HCT116 (cell line): ENCODE measurements around the gene TPST1. TPM values are rescaled to one million over a fixed set of nuclear protein-coding genes. Genes with fewer than 3 reads are reported as not detected.

Source experiments
- ATAC-seq: fragments of 200-7000 bp; cut with Tn5 transposase; 2 replicates; pipeline ENCODE4 v1.9.1; 2020; ENCODE audit warnings: mild to moderate bottlenecking, moderate library complexity
- BruUV-seq: library from RNA; stranded (reverse); fragments of 400-500 nt; replicated peaks from 2 replicates; lab custom pipeline; 2021; lab: Mats Ljungman, UMichigan
- CTCF ChIA-PET: fragments of 300-600 bp; sonication (Branson Sonifier 250); formaldehyde crosslinking; loops from one replicate; lab custom pipeline; 2021; ENCODE audit warnings: antibody characterized with exemption; lab: Charles Lee
- POLR2A ChIA-PET: fragments of 300-600, 350-600 bp; sonication (Branson Sonifier 250); formaldehyde crosslinking; loops from one replicate; lab custom pipeline; 2021; ENCODE audit warnings: antibody characterized with exemption; lab: Charles Lee
- RAD21 ChIA-PET, 2 experiments: fragments of 300-600 bp; sonication (Branson Sonifier 250); formaldehyde crosslinking; loops; one replicate each; lab custom pipeline; 2023; ENCODE audit warnings: low total read pairs in 2 of 2; ENCODE audit not compliant: uncharacterized antibody in 2 of 2, unreplicated experiment in 2 of 2, low non-redundant PET in 1 of 2; lab: Charles Lee
- DNase-seq: peaks from one replicate; pipeline ENCODE4 v3.0.0-alpha.2; 2010; ENCODE audit warnings: low read depth, low spot score
- H2AFZ ChIP-seq: fragments of 200-600 bp; shearing (Covaris generic), sonication (generic); 2 replicates; pipeline ENCODE4 v1.6.1; 2017; ENCODE audit warnings: low read depth, mixed run types, mixed read lengths, antibody characterized with exemption, low read length; ENCODE audit not compliant: poor library complexity, severe bottlenecking
- H3K27ac ChIP-seq: 2 replicates; pipeline ENCODE4 v1.5.1; 2012; ENCODE audit warnings: low read depth, low read length
- H3K27me3 ChIP-seq: fragments of 200-600 bp; sonication (generic); 2 replicates; pipeline ENCODE4 v1.6.1; 2016; ENCODE audit warnings: mixed run types, low read length, mixed read lengths; ENCODE audit not compliant: insufficient read depth
- H3K36me3 ChIP-seq, 2 experiments: fragments of 200-500 bp in 1 of 2; fragments of 200-600 bp in 1 of 2; sonication (Bioruptor generic) in 1 of 2; sonication (generic) in 1 of 2; 2 replicates each; pipeline versions ENCODE4 v1.5.1 to v1.6.1; 2014 to 2016; ENCODE audit warnings: low read length in 2 of 2, inconsistent platforms in 1 of 2, mixed read lengths in 1 of 2, mixed run types in 1 of 2; ENCODE audit not compliant: insufficient read depth in 2 of 2, control insufficient read depth in 1 of 2
- H3K4me1 ChIP-seq, 2 experiments: fragments of 200-600 bp in 1 of 2; sonication (generic) in 1 of 2; 2 replicates each; pipeline versions ENCODE4 v1.5.1 to v1.6.1; 2012 to 2017; ENCODE audit warnings: low read length in 2 of 2, inconsistent platforms in 1 of 2, mild to moderate bottlenecking in 1 of 2, mixed read lengths in 1 of 2, mixed run types in 1 of 2, moderate library complexity in 1 of 2; ENCODE audit not compliant: insufficient read depth in 2 of 2, control insufficient read depth in 1 of 2
- H3K4me2 ChIP-seq: fragments of 200-600 bp; sonication (generic); 2 replicates; pipeline ENCODE4 v1.6.1; 2017; ENCODE audit warnings: mixed run types, low read length, mixed read lengths
- H3K4me3 ChIP-seq, 2 experiments: fragments of 200-600 bp in 1 of 2; sonication (generic) in 1 of 2; replicated peaks in 1 of 2; 2 replicates each; pipeline ENCODE4 v1.5.1; 2011 to 2016; ENCODE audit warnings: low read length in 2 of 2, control low read depth in 1 of 2, low read depth in 1 of 2, mild to moderate bottlenecking in 1 of 2, mixed read lengths in 1 of 2, mixed run types in 1 of 2
- H3K79me2 ChIP-seq: fragments of 200-600 bp; sonication (generic); 2 replicates; pipeline ENCODE4 v1.6.1; 2017; ENCODE audit warnings: mild to moderate bottlenecking, mixed run types, low read length, moderate library complexity, mixed read lengths; ENCODE audit not compliant: insufficient read depth
- H3K9ac ChIP-seq: fragments of 200-600 bp; sonication (generic); 2 replicates; pipeline ENCODE4 v1.6.1; 2016; ENCODE audit warnings: low read length, mixed read lengths
- H3K9me2 ChIP-seq: fragments of 200-600 bp; sonication (generic), shearing (Covaris generic); 2 replicates; pipeline ENCODE4 v1.6.1; 2017; ENCODE audit warnings: mixed run types, mild to moderate bottlenecking, moderate library complexity; ENCODE audit not compliant: insufficient read depth
- H3K9me3 ChIP-seq, 2 experiments: fragments of 200-500 bp in 1 of 2; fragments of 200-600 bp in 1 of 2; sonication (Bioruptor generic) in 1 of 2; sonication (generic) in 1 of 2; 2 replicates each; pipeline ENCODE4 v1.6.1; 2014 to 2017; ENCODE audit warnings: low read length in 2 of 2, mixed read lengths in 2 of 2, inconsistent platforms in 1 of 2, low read depth in 1 of 2, mild to moderate bottlenecking in 1 of 2, mixed run types in 1 of 2, moderate library complexity in 1 of 2; ENCODE audit not compliant: control insufficient read depth in 1 of 2, insufficient read depth in 1 of 2
- H4K20me1 ChIP-seq: fragments of 200-600 bp; sonication (generic), shearing (Covaris generic); 2 replicates; pipeline ENCODE4 v1.6.1; 2017; ENCODE audit warnings: mixed run types, mild to moderate bottlenecking, moderate library complexity; ENCODE audit not compliant: insufficient read depth
- CBX3 ChIP-seq: IDR thresholded peaks from 2 replicates; pipeline ENCODE4 v1.6.1; 2012; ENCODE audit warnings: low read depth
- CEBPB ChIP-seq: IDR thresholded peaks from 2 replicates; pipeline ENCODE4 v1.6.1; 2012; ENCODE audit warnings: low read depth
- EZH2 ChIP-seq: fragments of 200-600 bp; sonication (generic); IDR thresholded peaks from 2 replicates; pipeline ENCODE4 v1.6.1; 2017; ENCODE audit warnings: antibody characterized with exemption, mixed run types
- MAX ChIP-seq: IDR thresholded peaks from 2 replicates; pipeline ENCODE4 v1.6.1; 2012
- RAD21 ChIP-seq: IDR thresholded peaks from 2 replicates; pipeline ENCODE4 v1.6.1; 2012; ENCODE audit warnings: low read depth, mild to moderate bottlenecking
- SP1 ChIP-seq: IDR thresholded peaks from 2 replicates; pipeline ENCODE4 v1.6.1; 2012; ENCODE audit warnings: low read depth
- SRF ChIP-seq: IDR thresholded peaks from 2 replicates; pipeline ENCODE4 v1.6.1; 2012; ENCODE audit warnings: low read depth
- ZBTB33 ChIP-seq: IDR thresholded peaks from 2 replicates; pipeline ENCODE4 v1.6.1; 2011; ENCODE audit warnings: mild to moderate bottlenecking, low read length, moderate library complexity; ENCODE audit not compliant: insufficient replicate concordance; ENCODE audit errors: extremely low read depth
- intact Hi-C: fragments of 100-400 bp; cut with micrococcal nuclease; formaldehyde crosslinking; loops from 2 replicates; pipeline ENCODE4 v1.10.0; 2022
- total RNA-seq: library from RNA; stranded (reverse); gene quantifications from one replicate; pipeline ENCODE4 v1.2.1, GENCODE V29; 2021; ENCODE audit not compliant: unreplicated experiment

Gene TPST1
- total RNA-seq, 1 experiment from 2014 or later, result 11.4 TPM

GRCh38 chr7:66183700-66184099 lies 21.4 kb upstream of the TPST1 start:
- H3K4me1 ChIP-seq, result no peaks in the 10 kb centered on the region
- H3K9ac ChIP-seq, result no peak overlapping the region
- no peak overlapping the region for H3K4me2 ChIP-seq
- H3K4me3 ChIP-seq, result no peak overlapping the region
- RAD21 ChIA-PET, result no interaction called here
- CTCF ChIA-PET, result no interaction called here
- POLR2A ChIA-PET, result no interaction called here
- no peaks in the 10 kb centered on the region for H3K9me2 ChIP-seq
- no peak for TF ChIP-seq CEBPB
- H3K79me2 ChIP-seq, result no peaks in the 10 kb centered on the region
- intact Hi-C loops, result no loop called here
- ATAC-seq (no peak), DNase-seq (no peak)
- BruUV-seq, result no TSS peak
- H3K9me3 ChIP-seq, result no peaks in the 10 kb centered on the region
- H3K27me3 ChIP-seq, result no peaks in the 10 kb centered on the region
- H2AFZ ChIP-seq, result no peak overlapping the region
- H3K27ac ChIP-seq, result no peak overlapping the region
- H4K20me1 ChIP-seq, result no peaks in the 10 kb centered on the region
- H3K36me3 ChIP-seq, result no peaks in the 10 kb centered on the region

- no peak for TF ChIP-seq CBX3
- TF ChIP-seq, all 23 proteins: peak for 0
- DNase-seq (no peak), ATAC-seq (no peak)
- CTCF ChIA-PET, result no interaction called here
- intact Hi-C loops, result no loop called here
- H2AFZ ChIP-seq, result no peak overlapping the region
- RAD21 ChIA-PET, result no interaction called here
- H3K9me3 ChIP-seq, result no peaks in the 10 kb centered on the region
- H3K36me3 ChIP-seq, result no peaks in the 10 kb centered on the region
- H3K4me3 ChIP-seq, result no peak overlapping the region
- H3K4me2 ChIP-seq, result no peak overlapping the region
- BruUV-seq, result no TSS peak
- H4K20me1 ChIP-seq, result no peaks in the 10 kb centered on the region
- H3K79me2 ChIP-seq, result no peaks in the 10 kb centered on the region
- H3K27me3 ChIP-seq, result no peaks in the 10 kb centered on the region
- H3K4me1 ChIP-seq, result no peaks in the 10 kb centered on the region
- no peak overlapping the region for H3K27ac ChIP-seq
- POLR2A ChIA-PET, result no interaction called here
- H3K9me2 ChIP-seq, result no peaks in the 10 kb centered on the region
- no peak overlapping the region for H3K9ac ChIP-seq
These were observed 19.4 kb upstream of the TPST1 start for GRCh38 chr7:66185680-66186187.

- H3K79me2 ChIP-seq, result no peaks in the 10 kb centered on the region
- no peak overlapping the region for H3K4me3 ChIP-seq
- POLR2A ChIA-PET, result no interaction called here
- H3K9ac ChIP-seq, result no peak overlapping the region
- no peaks in the 10 kb centered on the region for H3K36me3 ChIP-seq
- no peaks in the 10 kb centered on the region for H3K9me3 ChIP-seq
- ATAC-seq (no peak), DNase-seq (no peak)
- intact Hi-C loops, result no loop called here
- H2AFZ ChIP-seq, result no peak overlapping the region
- H4K20me1 ChIP-seq, result no peaks in the 10 kb centered on the region
- CTCF ChIA-PET, result no interaction called here
- no TSS peak for BruUV-seq
- no peaks in the 10 kb centered on the region for H3K4me1 ChIP-seq
- H3K9me2 ChIP-seq, result no peaks in the 10 kb centered on the region
- RAD21 ChIA-PET, result no interaction called here
- H3K4me2 ChIP-seq, result no peak overlapping the region
- H3K27me3 ChIP-seq, result no peaks in the 10 kb centered on the region
- H3K27ac ChIP-seq, result no peak overlapping the region
- no peak for TF ChIP-seq EZH2
- no peak for TF ChIP-seq SRF
- no peak for TF ChIP-seq RAD21
- TF ChIP-seq SP1, result no peak
- TF ChIP-seq MAX, result no peak
- TF ChIP-seq ZBTB33, result no peak
These were observed 18.1 kb upstream of the TPST1 start for GRCh38 chr7:66186991-66187390.
